CD4-positive, alpha-beta T cell treated with Interleukin-4 for 4 hours (primary cell): ENCODE results near the gene ERC2.

Source experiments
- DNase-seq: peaks from one replicate; pipeline ENCODE4 v3.0.0-alpha.2; 2020

ERC2 gene

DNA sequence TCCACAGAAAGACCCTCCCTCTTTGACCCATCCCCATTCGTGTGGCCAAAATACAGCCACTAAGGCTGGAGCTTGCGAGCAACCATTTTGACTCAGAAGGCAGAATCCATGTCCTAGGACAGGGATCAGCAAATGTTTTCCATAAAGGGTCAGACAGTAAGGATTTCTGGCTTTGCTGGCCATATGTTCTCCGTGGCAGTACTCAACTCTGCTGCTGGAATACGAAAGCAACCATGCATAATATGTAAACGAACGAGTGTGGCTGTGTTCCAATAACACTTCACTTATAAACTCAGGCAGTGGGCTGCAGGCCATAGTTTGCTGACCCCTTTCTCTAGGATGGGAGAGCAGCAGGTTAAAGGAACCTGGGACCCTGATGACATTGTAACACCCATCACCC is 903.5 kb downstream of the ERC2 start:
- no peak for DNase-seq

- no peak for DNase-seq
Observed at GRCh38 chr3:55562700-55563099, 905.6 kb downstream of the ERC2 start.

GRCh38 chr3:55559500-55560423 is 908.5 kb downstream of the ERC2 start:
- no peak for DNase-seq

DNA sequence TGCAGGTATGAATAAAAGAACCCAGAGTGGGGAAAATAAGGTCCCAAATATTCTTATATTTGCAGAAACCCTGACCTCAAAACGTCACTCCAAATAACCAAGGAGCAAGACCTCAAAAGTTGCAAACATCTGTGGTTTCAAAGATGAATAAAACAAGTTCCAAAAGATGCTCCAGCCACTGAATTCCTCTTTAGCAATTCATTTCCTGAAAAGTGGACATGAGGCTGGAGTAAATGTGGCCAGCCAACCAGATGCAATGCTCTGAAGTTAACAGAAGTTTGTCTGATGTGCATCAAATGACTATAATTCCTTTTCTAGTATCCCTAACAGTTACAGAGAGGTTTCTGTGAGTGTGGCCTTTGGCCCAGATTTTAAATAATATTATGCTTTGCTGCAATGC is 910.0 kb downstream of the ERC2 start:
- DNase-seq: no peak

DNA sequence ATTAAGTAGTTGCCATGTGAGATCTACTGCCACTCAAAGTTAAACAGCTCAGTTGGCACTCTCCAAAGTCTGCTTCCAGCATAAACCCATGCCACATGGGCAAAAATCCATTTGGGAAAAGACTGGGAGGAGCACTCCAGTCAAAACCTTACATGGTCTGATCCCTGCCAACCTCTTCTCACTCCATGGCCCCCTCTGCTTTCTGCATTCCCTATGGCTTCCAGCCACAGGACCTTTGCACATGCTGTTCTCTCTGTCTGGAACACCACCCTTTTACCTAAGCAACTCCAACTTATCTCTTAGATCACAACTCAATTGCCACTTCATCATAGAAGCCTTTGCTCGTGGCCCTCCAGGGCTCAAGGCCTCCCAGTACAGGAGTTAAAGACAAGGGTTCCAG is 910.7 kb downstream of the ERC2 start:
- no peak for DNase-seq

GRCh38 chr3:55556619-55557537 is 911.4 kb downstream of the ERC2 start:
- DNase-seq: no peak

DNA sequence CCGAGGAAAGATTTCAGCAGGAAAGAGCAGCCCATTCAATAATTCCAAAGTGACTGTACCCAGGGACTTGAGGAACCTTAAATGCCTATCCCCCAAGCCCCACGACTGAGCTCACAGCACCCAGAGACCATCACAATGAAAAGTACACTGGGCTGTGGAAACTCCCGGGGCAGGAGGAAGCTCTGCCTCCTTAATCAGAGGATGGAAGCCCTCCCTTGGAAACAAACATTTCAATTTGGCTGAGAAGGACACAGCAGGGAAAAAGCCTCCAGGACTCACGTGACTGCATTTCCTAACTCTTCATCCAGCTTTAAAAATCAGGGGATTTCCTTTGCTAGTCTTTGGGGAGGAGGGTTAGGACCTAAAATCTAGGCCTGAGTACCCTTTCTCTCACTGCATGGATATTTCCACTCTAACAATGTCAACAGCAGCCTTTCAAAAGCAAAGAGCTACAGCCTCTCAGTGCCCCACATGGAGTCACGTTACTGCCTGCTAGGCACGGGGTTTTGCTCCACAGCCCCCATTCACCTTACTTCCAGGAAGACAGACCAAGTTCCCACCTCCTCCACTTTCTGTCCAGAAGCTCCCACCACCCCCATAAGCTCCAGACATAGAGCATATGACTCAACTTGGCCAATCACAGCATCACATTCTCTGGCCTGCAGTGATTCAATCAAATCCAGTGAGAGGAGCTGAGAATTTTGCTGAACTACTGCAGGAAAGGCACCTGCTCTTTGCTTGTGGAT is 912.2 kb downstream of the ERC2 start:
- no peak for DNase-seq

DNA sequence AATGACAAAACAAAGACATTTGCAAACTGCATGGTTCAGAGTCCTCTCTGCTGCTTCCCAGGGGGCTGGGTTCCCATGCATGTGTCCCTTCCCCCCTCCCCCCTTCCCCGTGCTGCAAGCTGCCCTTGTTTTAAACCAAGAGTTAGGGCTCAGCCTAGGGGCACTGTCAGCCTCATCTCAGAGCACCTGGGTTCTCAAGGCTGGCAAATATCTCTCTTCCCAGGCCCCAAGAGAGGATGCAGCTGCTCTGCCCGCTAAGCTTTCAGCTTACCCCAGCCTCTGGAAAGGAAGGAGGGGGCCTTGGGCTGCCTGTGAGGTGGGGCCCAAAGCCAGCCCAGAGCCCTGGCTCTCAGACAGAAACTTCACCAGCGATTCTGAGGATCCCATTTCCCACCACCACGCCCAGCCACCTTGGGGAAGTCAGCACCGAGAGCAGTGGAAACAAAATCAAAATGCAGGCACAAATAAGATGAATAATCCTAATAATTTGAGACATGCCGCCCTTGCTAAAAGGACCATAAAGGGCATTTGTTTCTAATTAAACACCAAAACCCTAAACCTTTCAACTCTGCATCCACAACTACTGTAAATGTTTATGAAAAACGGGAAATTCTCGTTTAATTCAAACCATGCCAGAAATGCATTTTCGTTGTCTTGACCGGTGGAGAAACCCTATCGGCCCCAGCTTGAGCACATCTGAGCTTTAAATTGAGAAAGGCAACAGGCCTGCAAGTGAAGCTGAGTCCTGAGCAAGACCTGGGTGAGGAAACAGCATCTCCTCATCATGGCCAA is 913.4 kb downstream of the ERC2 start:
- no peak for DNase-seq

GRCh38 chr3:55551644-55552043 is 916.6 kb downstream of the ERC2 start:
- DNase-seq: no peak

- no peak for DNase-seq
Observed at GRCh38 chr3:55549177-55549576, 919.1 kb downstream of the ERC2 start.

GRCh38 chr3:55546866-55547669 is 921.2 kb downstream of the ERC2 start:
- DNase-seq: no peak

GRCh38 chr3:55545995-55546394 is 922.3 kb downstream of the ERC2 start:
- DNase-seq: no peak

- no peak for DNase-seq
Observed at GRCh38 chr3:55544219-55544618, 924.0 kb downstream of the ERC2 start.

- DNase-seq: no peak
Observed at GRCh38 chr3:55543181-55543614, 925.1 kb downstream of the ERC2 start.

GRCh38 chr3:55541456-55541855 is 926.8 kb downstream of the ERC2 start:
- no peak for DNase-seq

DNA sequence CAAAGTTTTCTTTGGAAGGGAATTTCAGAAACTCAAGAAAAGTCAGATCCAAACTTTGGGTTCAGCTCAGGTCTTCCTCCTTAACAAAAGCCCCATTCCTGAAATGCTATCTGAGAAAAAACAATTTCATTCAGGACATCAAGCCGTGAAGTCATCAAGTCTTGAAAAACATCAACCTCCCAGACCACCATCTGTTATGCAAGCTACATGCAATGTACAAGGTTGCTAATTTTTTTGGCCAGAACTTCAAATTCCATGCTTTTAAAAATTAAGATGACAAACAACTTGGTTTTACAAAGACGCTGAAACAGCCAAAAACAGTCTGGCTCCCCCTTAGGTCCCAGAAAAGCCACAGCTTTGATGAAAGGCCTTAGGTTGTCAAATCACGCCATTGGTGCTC is 927.3 kb downstream of the ERC2 start:
- DNase-seq: no peak

DNA sequence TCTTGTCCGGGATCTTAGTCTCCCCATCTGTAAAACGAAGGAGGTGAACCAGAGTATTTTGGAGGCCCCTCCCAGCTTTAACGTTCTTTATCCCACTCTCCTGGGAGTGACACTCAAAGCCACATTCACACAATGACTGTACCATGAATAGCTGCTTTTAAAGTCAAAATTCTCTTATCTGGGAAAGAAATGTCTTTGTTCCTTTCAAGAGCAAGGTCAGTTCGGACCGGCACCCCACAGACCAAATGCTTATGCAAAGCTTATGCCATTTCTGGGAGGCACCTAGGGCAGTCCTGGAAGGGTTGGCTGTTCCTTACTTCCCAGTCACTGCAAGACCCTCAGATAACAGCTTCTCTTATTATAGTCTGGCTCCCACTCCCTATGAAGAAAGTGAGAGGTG is 927.7 kb downstream of the ERC2 start:
- DNase-seq: no peak

- DNase-seq: no peak
Observed at GRCh38 chr3:55538158-55538557, 930.1 kb downstream of the ERC2 start.

GRCh38 chr3:55537563-55537962 is 930.7 kb downstream of the ERC2 start:
- no peak for DNase-seq

GRCh38 chr3:55537129-55537528 is 931.1 kb downstream of the ERC2 start:
- DNase-seq: no peak

GRCh38 chr3:55534876-55535275 is 933.4 kb downstream of the ERC2 start:
- no peak for DNase-seq
